PFSK-1 (cell line): ENCODE results near the gene DAPK1.

ENCODE experiments used
- FOXP2 ChIP-seq: optimal IDR thresholded peaks from 2 replicates; pipeline ENCODE3; 2011; ENCODE audit warnings: borderline replicate concordance, control low read depth, inconsistent platforms; ENCODE audit not compliant: insufficient read depth; ENCODE audit errors: extremely low read length, extremely low read depth
- POLR2AphosphoS5 ChIP-seq: IDR thresholded peaks from 2 replicates; pipeline ENCODE4 v1.6.1; 2012; ENCODE audit warnings: low read depth, mild to moderate bottlenecking, control low read depth, low read length, moderate library complexity
- SIN3A ChIP-seq: IDR thresholded peaks from 2 replicates; pipeline ENCODE4 v1.6.1; 2012; ENCODE audit warnings: mild to moderate bottlenecking, low read length, moderate library complexity, borderline replicate concordance; ENCODE audit not compliant: insufficient read depth
- TAF1 ChIP-seq: IDR thresholded peaks from 2 replicates; pipeline ENCODE4 v1.6.1; 2012; ENCODE audit warnings: low read length, control low read depth, borderline replicate concordance; ENCODE audit not compliant: insufficient read depth
- TF ChIP-seq, protein P1 (sequence below), 2 experiments: IDR thresholded peaks; 2 replicates each; pipeline versions ENCODE4 v1.6.1 to v1.8.0; 2011 to 2012; ENCODE audit warnings: low read depth in 2 of 2, low read length in 2 of 2, control low read depth in 1 of 2, inconsistent platforms in 1 of 2, mild to moderate bottlenecking in 1 of 2, moderate library complexity in 1 of 2; ENCODE audit not compliant: insufficient read depth in 1 of 2

The DAPK1 gene

DNA sequence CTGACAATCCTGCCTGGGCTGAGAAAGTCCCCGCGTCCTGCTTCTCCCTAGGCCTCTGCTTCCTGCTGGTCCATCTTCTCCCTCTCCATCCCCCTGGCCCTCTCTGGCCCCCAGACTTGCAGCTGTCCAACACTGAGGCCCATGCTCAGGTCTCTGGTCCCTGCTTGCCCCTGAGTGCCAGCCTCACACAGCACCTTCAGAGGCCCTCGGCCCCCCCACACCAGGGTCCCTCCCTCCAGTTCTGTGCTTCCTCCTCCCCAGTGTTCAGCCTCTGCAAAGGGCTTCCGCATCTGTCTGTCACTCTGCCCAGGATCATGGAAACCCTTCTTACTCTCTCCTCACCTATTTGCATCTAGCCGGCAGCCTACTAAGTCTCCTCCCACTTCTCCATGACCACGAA lies 165.9 kb downstream of the DAPK1 start:
- TF ChIP-seq, protein P1, sequence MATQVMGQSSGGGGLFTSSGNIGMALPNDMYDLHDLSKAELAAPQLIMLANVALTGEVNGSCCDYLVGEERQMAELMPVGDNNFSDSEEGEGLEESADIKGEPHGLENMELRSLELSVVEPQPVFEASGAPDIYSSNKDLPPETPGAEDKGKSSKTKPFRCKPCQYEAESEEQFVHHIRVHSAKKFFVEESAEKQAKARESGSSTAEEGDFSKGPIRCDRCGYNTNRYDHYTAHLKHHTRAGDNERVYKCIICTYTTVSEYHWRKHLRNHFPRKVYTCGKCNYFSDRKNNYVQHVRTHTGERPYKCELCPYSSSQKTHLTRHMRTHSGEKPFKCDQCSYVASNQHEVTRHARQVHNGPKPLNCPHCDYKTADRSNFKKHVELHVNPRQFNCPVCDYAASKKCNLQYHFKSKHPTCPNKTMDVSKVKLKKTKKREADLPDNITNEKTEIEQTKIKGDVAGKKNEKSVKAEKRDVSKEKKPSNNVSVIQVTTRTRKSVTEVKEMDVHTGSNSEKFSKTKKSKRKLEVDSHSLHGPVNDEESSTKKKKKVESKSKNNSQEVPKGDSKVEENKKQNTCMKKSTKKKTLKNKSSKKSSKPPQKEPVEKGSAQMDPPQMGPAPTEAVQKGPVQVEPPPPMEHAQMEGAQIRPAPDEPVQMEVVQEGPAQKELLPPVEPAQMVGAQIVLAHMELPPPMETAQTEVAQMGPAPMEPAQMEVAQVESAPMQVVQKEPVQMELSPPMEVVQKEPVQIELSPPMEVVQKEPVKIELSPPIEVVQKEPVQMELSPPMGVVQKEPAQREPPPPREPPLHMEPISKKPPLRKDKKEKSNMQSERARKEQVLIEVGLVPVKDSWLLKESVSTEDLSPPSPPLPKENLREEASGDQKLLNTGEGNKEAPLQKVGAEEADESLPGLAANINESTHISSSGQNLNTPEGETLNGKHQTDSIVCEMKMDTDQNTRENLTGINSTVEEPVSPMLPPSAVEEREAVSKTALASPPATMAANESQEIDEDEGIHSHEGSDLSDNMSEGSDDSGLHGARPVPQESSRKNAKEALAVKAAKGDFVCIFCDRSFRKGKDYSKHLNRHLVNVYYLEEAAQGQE (IDR thresholded peaks at IDR 0.05; ENCODE audit: insufficient read depth in 1 of 2, low read depth in 2 of 2, low read length in 2 of 2) = no peak
- no peak for TF ChIP-seq TAF1

DNA sequence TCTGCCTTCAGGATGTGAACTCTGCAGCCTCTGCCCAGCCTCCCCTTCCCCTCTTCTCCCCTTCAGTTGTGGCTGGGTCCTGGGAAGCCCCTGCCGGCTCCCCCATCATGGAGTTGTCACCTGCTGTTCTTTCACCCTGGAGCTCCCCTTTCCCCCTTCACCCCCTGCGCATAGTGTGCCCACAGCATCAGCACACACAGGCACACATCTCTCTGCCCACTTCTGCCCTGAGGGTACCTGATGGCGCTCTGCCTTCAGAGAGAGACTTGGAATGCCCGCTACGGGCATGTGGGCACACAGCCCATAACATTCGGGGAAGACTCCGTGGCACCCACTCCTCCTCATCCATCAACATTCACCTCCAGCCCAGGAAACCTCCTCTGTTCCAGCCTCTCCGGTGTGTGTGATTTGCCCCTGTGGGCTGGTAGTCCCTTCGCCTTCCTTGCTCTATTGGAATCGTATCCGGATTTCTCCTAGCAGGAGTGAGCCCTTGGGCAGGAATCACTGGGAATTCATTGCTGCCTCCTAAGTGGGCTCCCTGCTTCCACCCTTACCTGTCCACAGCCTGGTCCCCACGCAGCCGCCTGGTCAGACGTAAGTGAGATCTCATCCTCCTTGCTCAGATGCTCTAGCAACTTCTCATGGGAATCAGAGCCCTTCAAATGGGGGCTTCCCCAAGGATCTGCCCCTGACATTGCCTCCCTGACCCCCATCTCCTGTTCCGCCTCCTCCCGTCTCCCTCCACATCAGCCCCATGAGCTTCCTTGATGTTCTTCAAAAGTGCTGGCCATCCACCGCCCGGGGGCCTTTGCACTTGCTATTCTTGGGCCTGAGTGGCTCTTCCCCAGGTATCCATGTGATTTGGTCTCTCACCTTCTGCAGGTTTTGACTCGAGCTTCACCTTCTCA lies 166.7 kb downstream of the DAPK1 start:
- TF ChIP-seq POLR2AphosphoS5 (no peak), TAF1 (no peak), SIN3A (no peak), FOXP2 (no peak)
- TF ChIP-seq, protein P1 (IDR thresholded peaks at IDR 0.05; ENCODE audit: insufficient read depth in 1 of 2, low read depth in 2 of 2, low read length in 2 of 2) = no peak

DNA sequence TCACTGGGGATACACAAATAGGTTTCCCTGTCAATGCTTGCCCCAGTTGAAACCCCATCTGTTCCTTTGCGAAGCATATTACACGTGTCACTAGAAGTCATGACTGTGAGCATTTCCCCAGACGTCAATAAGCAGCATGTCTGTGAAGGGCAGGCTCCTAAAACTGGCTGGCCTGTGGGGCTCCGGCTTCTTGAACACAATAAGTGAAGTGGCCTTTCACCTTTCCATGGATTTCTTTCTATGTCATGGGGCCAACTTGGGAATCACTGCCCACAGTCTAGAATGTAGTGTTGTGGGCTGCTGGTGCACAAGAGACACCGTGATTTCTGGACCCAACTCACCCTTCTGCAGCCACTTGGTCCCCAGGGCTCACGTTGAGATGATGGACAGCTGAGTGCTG lies 167.8 kb downstream of the DAPK1 start:
- TF ChIP-seq SIN3A = no peak
- TF ChIP-seq FOXP2 = no peak
- no peak for TF ChIP-seq TAF1
- TF ChIP-seq POLR2AphosphoS5 = no peak
- TF ChIP-seq, protein P1 (IDR thresholded peaks at IDR 0.05; ENCODE audit: insufficient read depth in 1 of 2, low read depth in 2 of 2, low read length in 2 of 2) = no peak

DNA sequence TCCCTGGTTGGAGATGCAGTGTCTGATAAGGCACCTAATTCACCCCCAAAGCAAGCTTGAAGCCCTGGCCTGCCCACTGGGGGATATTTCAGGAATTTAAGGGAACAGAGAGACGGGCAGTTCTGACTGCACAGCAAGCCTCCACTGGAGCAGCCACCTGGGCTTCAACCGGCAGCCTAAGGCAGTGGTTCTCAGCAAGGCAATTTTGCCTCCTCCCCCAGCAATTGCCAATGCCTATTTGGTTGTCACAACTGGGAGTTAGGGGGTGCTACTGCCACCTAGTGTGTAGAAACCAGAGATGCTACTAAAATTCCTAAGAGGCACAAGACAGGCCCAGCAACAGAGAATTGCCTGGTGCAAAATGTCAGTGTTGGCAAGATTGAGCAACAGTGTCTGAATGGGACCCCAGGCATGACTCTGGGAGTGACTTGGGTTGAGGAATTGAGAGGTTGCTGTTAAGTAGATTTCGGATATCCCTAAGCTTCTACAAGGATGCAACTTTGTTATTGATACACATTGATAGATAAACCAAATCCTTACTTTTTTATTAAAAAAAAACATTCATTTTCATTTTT lies 169.6 kb downstream of the DAPK1 start:
- TF ChIP-seq, protein P1 (IDR thresholded peaks at IDR 0.05; ENCODE audit: insufficient read depth in 1 of 2, low read depth in 2 of 2, low read length in 2 of 2) = no peak
- TF ChIP-seq POLR2AphosphoS5 (no peak), TAF1 (no peak), FOXP2 (no peak), SIN3A (no peak)
